Smooth muscle cell (in vitro differentiated cells): ENCODE measurements around the gene PODXL2. TPM values are rescaled to one million over a fixed set of nuclear protein-coding genes. Genes with fewer than 3 reads are reported as not detected.

Experiments
- DNase-seq: peaks from one replicate; lab custom pipeline; 2025; ENCODE audit not compliant: unreplicated experiment; lab: John Stamatoyannopoulos, UW
- H2AFZ ChIP-seq: fragments of 200-600 bp; sonication (generic); 2 replicates; pipeline ENCODE4 v1.6.0; 2016; ENCODE audit warnings: antibody characterized with exemption, low read depth, mild to moderate bottlenecking
- H3F3A ChIP-seq: fragments of 200-600 bp; sonication (generic); 2 replicates; pipeline ENCODE4 v1.6.0; 2017; ENCODE audit warnings: antibody characterized with exemption, low read depth
- H3K27ac ChIP-seq: fragments of 200-600 bp; sonication (generic); 2 replicates; pipeline ENCODE4 v1.5.1; 2016; ENCODE audit warnings: low read depth, mild to moderate bottlenecking
- H3K27me3 ChIP-seq: fragments of 200-600 bp; sonication (generic); 2 replicates; pipeline ENCODE4 v1.6.1; 2016; ENCODE audit warnings: low read depth, mild to moderate bottlenecking
- H3K36me3 ChIP-seq: fragments of 200-600 bp; sonication (generic); 2 replicates; pipeline ENCODE4 v1.5.1; 2016; ENCODE audit warnings: low read depth
- H3K4me1 ChIP-seq: fragments of 200-600 bp; sonication (generic); 2 replicates; pipeline ENCODE4 v1.5.1; 2016; ENCODE audit warnings: low read depth
- H3K4me2 ChIP-seq: fragments of 200-600 bp; sonication (generic); 2 replicates; pipeline ENCODE4 v1.6.0; 2016; ENCODE audit warnings: mild to moderate bottlenecking
- H3K4me3 ChIP-seq: fragments of 200-600 bp; sonication (generic); 2 replicates; pipeline ENCODE4 v1.5.1; 2016; ENCODE audit warnings: mild to moderate bottlenecking
- H3K79me2 ChIP-seq: fragments of 200-600 bp; sonication (generic); 2 replicates; pipeline ENCODE4 v1.6.0; 2016; ENCODE audit warnings: low read depth, mild to moderate bottlenecking
- H3K9ac ChIP-seq: fragments of 200-600 bp; sonication (generic); 2 replicates; pipeline ENCODE4 v1.6.0; 2016; ENCODE audit warnings: low read depth
- H3K9me3 ChIP-seq: fragments of 200-600 bp; sonication (generic); replicated peaks from 2 replicates; pipeline ENCODE4 v1.5.1; 2016; ENCODE audit warnings: low read depth
- H4K20me1 ChIP-seq: fragments of 200-600 bp; sonication (generic); 2 replicates; pipeline ENCODE4 v1.6.0; 2016; ENCODE audit warnings: low read depth
- CTCF ChIP-seq: fragments of 200-600 bp; sonication (generic); IDR thresholded peaks from 2 replicates; pipeline ENCODE4 v1.5.1; 2017; ENCODE audit warnings: borderline replicate concordance, mild to moderate bottlenecking, antibody characterized with exemption; ENCODE audit not compliant: insufficient read depth, poor library complexity, severe bottlenecking
- WGBS: methylation state at CpG from one replicate; pipeline ENCODE4 v1.1.7; 2016; ENCODE audit warnings: low lambda C conversion rate; 5-methylcytosine and 5-hydroxymethylcytosine counted together
- polyA plus RNA-seq: library from polyadenylated mRNA; unstranded; fragments of >200 nt; fragmentation: Nextera tagmentation; extraction: Ambion mirVana; gene quantifications from 2 replicates; pipeline ENCODE4 v1.2.1, GENCODE V29; 2016
- total RNA-seq: library from RNA; depleted of rRNA; stranded (reverse); fragments of >200 nt; gene quantifications from 2 replicates; pipeline ENCODE4 v1.2.3, GENCODE V29; 2014

The PODXL2 gene
- total and polyA plus RNA-seq, 2 experiments from 2014 or later = 4.1 to 9.7 TPM

GRCh38 chr3:127719369-127719768, 90.4 kb downstream of the PODXL2 start:
- H4K20me1 ChIP-seq = no peaks in the 10 kb centered on the region
- DNase-seq = no peak
- no peak overlapping the region for H2AFZ ChIP-seq
- no peak overlapping the region for H3K27ac ChIP-seq
- no peaks in the 10 kb centered on the region for H3K4me1 ChIP-seq
- WGBS = 97% methylated on average over 8 of the region's 8 CpGs
- no peaks in the 10 kb centered on the region for H3K79me2 ChIP-seq
- H3K27me3 ChIP-seq = no peaks in the 10 kb centered on the region
- TF ChIP-seq CTCF = no peak
- H3K4me3 ChIP-seq = no peak overlapping the region
- no peaks in the 10 kb centered on the region for H3K9me3 ChIP-seq
- H3K4me2 ChIP-seq = no peak overlapping the region
- H3K36me3 ChIP-seq = no peaks in the 10 kb centered on the region
- H3F3A ChIP-seq = no peaks in the 10 kb centered on the region
- no peak overlapping the region for H3K9ac ChIP-seq

- H3K27me3 ChIP-seq = no peaks in the 10 kb centered on the region
- H2AFZ ChIP-seq = no peak overlapping the region
- H3K9ac ChIP-seq = no peak overlapping the region
- H3F3A ChIP-seq = no peaks in the 10 kb centered on the region
- TF ChIP-seq CTCF = no peak
- no peak for DNase-seq
- WGBS = 94% methylated on average over 15 of the region's 15 CpGs
- no peaks in the 10 kb centered on the region for H3K36me3 ChIP-seq
- H3K4me3 ChIP-seq = no peak overlapping the region
- H4K20me1 ChIP-seq = no peaks in the 10 kb centered on the region
- no peak overlapping the region for H3K27ac ChIP-seq
- H3K9me3 ChIP-seq = no peaks in the 10 kb centered on the region
- no peaks in the 10 kb centered on the region for H3K4me1 ChIP-seq
- H3K79me2 ChIP-seq = no peaks in the 10 kb centered on the region
- H3K4me2 ChIP-seq = no peak overlapping the region
Observed at GRCh38 chr3:127720161-127720823, 91.3 kb downstream of the PODXL2 start.

- H4K20me1 ChIP-seq = no peaks in the 10 kb centered on the region
- H3K4me2 ChIP-seq = no peak overlapping the region
- H3F3A ChIP-seq = no peaks in the 10 kb centered on the region
- no peak overlapping the region for H3K9ac ChIP-seq
- no peaks in the 10 kb centered on the region for H3K79me2 ChIP-seq
- H2AFZ ChIP-seq = no peak overlapping the region
- H3K4me1 ChIP-seq = no peaks in the 10 kb centered on the region
- DNase-seq = no peak
- H3K9me3 ChIP-seq = no peaks in the 10 kb centered on the region
- H3K4me3 ChIP-seq = no peak overlapping the region
- no peak overlapping the region for H3K27ac ChIP-seq
- H3K36me3 ChIP-seq = no peaks in the 10 kb centered on the region
- TF ChIP-seq CTCF = no peak
- H3K27me3 ChIP-seq = no peaks in the 10 kb centered on the region
- 97% methylated on average over 17 of the region's 17 CpGs for WGBS
Observed at GRCh38 chr3:127720985-127721935, 92.3 kb downstream of the PODXL2 start.
